H1 (cell line): ENCODE data around the gene TRAF3IP1. TPM values are rescaled to one million over a fixed set of nuclear protein-coding genes. Genes with fewer than 3 reads are reported as not detected.

ENCODE experiments used
- ATF3 ChIP-seq: IDR thresholded peaks from 2 replicates; pipeline ENCODE4 v1.6.1; 2011; ENCODE audit warnings: low read depth, mild to moderate bottlenecking, low read length; ENCODE audit not compliant: insufficient read depth
- E2F6 ChIP-seq: IDR thresholded peaks from 2 replicates; pipeline ENCODE4 v1.6.1; 2012; ENCODE audit warnings: inconsistent platforms
- RNF2 ChIP-seq: fragments of 200-900, 300-1000 bp; sonication (generic); IDR thresholded peaks from 2 replicates; pipeline ENCODE4 v1.7.1; 2016; ENCODE audit warnings: borderline replicate concordance, low read depth, mild to moderate bottlenecking, antibody characterized with exemption, low read length; ENCODE audit not compliant: poor library complexity, severe bottlenecking; ENCODE audit errors: missing control alignments
- SP1 ChIP-seq: IDR thresholded peaks from 2 replicates; pipeline ENCODE4 v1.6.1; 2011; ENCODE audit warnings: low read depth, low read length
- ZNF274 ChIP-seq: IDR thresholded peaks from 2 replicates; pipeline ENCODE4 v1.7.0; 2012; ENCODE audit warnings: low read length, borderline replicate concordance; ENCODE audit errors: extremely low read depth
- polyA plus RNA-seq, 7 experiments: library from polyadenylated mRNA; depleted of rRNA in 3 of 7; stranded (reverse) in 5 of 7; unstranded in 2 of 7; fragments of >200 nt in 5 of 7; fragments of 200-250 nt in 2 of 7; gene quantifications; 1 replicate in 5 of 7; 2 replicates in 1 of 7; 4 replicates in 1 of 7; pipeline versions ENCODE4 v1.2.1 to v1.2.3, GENCODE V29; 2011 to 2013; ENCODE audit warnings: missing spikeins in 2 of 7, mixed read lengths in 2 of 7
- total RNA-seq: library from RNA; stranded (reverse); fragmentation: NEBNext Ultra II Directional; extraction: Animal tissue kit (Norgen Biotek cat#: 25700); gene quantifications from 2 replicates; pipeline ENCODE4 v1.2.1, GENCODE V29; 2021

TRAF3IP1 gene
- total and polyA plus RNA-seq, 2 of the 8 experiments (the other 6 are each of a cell fraction or from before 2014, with no cell fraction given), result 2.3 to 17.5 TPM

- TF ChIP-seq RNF2, result no peak
- no peak for TF ChIP-seq SP1
- TF ChIP-seq ATF3, result no peak
- TF ChIP-seq ZNF274, result no peak
- no peak for TF ChIP-seq E2F6
- TF ChIP-seq, all 59 proteins: peak for 0
These were observed 49.7 kb upstream of the TRAF3IP1 start (continued) for GRCh38 chr2:238270606-238271005.
